Measurements from ENCODE around the gene UST. TPM values are rescaled to one million over a fixed set of nuclear protein-coding genes. Genes with fewer than 3 reads are reported as not detected.

UST gene
- total RNA-seq, 2 experiments from 2014 or later, result 1.4 to 4.1 TPM

DNA sequence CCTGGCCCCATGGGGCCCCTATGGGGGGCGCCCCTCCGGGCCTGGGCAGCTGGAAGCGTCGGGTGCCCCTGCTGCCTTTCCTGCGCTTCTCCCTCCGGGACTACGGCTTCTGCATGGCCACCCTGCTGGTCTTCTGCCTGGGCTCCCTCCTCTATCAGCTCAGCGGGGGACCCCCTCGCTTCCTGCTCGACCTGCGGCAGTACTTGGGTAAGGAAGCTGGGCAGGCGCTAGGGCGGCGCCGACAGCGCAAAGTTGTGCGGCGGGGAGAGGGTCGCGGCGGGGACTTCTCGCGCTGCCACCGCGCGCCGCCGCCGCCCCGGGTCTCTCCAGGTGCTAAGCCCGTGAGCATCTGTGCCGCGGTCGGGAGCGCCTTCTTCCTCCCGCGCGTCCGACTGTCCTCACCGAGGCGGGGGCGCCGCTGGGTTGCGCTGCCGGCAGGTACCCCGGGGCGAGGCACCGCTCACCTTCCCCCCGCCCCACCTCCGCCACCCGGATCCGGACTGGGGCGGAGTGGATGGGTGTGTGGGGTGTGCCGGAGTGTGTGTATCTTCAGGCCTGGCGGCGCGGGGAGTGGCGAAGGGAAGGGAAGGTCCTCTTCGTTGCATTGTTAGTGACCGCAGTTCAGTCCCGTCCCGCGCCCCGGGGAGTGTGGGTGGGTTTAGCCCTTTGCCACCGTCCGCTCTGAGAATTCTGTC lies 788 bp downstream of the UST start:
- TF ChIP-seq EZH2phosphoT487 (IDR thresholded peaks at IDR 0.05; ENCODE audit: borderline replicate concordance, low read depth, low read length), result no peak
- TF ChIP-seq, protein P1, sequence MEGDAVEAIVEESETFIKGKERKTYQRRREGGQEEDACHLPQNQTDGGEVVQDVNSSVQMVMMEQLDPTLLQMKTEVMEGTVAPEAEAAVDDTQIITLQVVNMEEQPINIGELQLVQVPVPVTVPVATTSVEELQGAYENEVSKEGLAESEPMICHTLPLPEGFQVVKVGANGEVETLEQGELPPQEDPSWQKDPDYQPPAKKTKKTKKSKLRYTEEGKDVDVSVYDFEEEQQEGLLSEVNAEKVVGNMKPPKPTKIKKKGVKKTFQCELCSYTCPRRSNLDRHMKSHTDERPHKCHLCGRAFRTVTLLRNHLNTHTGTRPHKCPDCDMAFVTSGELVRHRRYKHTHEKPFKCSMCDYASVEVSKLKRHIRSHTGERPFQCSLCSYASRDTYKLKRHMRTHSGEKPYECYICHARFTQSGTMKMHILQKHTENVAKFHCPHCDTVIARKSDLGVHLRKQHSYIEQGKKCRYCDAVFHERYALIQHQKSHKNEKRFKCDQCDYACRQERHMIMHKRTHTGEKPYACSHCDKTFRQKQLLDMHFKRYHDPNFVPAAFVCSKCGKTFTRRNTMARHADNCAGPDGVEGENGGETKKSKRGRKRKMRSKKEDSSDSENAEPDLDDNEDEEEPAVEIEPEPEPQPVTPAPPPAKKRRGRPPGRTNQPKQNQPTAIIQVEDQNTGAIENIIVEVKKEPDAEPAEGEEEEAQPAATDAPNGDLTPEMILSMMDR (conservative IDR thresholded peaks at IDR 0.05; ENCODE audit: low read length), result peak; percentile 56
- Histone ChIP-seq H3K4me3 (ENCODE audit: low read depth, low read length, poor library complexity, severe bottlenecking) (peak overlapping the region; percentile 84), H3K4me2 (ENCODE audit: low read length) (peak overlapping the region; percentile 77), H2AFZ (ENCODE audit: low read length) (peak overlapping the region; percentile 78), H3K4me1 (ENCODE audit: insufficient read depth, low read length, poor library complexity, severe bottlenecking) (peaks cover 14% of the 10 kb centered on the region), H3K36me3 (ENCODE audit: insufficient read depth, low read length) (no peaks in the 10 kb centered on the region), H3K9me3 (ENCODE audit: low read length) (no peaks in the 10 kb centered on the region), H4K20me1 (ENCODE audit: insufficient read depth, low read length) (no peaks in the 10 kb centered on the region), H3K79me2 (ENCODE audit: insufficient read depth, low read depth, low read length) (no peaks in the 10 kb centered on the region), H3K27ac (ENCODE audit: low read depth, low read length, poor library complexity, severe bottlenecking) (no peak overlapping the region), H3K9me2 (ENCODE audit: insufficient read depth, low read length) (no peaks in the 10 kb centered on the region)
- POLR2A ChIA-PET, result no interaction called here
- intact Hi-C loops (cut with micrococcal nuclease; ENCODE audit: unreplicated experiment), result loop anchor here (1.0 to 2.0 kb wide), 2 partner anchors 225 to 279 kb away; no protein-coding TSS in a partner anchor
- no TSS peak for BruUV-seq (replicated peaks)
- peak; percentile 65 for DNase-seq (ENCODE audit: low spot score)
- CTCF ChIA-PET (ENCODE audit: unreplicated experiment), result interaction anchor here (0.7 kb wide), 1 partner anchor 11 kb away, joined by 3 read pairs; no protein-coding TSS in a partner anchor

DNA sequence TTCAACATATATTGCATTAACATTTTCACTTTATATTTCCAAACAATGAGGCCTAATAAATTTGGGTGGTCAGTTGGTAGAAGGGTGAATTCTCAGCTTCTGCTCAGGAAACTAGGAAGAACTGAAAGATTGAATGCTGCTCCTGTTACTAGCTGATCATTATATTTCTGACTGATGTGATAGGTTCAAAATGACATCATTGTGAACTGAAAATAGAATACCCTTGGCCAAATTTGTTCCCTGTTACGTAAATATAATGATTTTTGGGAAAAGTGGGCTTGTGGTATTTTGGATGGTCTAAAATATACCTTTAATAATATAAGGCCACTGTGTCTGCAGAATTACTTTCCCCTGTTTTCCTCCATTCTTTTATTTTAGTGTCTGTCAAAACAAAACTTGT lies 2.8 kb downstream of the UST start:
- no TSS peak for BruUV-seq (replicated peaks)
- H3K9me2 ChIP-seq (ENCODE audit: insufficient read depth, low read length), result no peaks in the 10 kb centered on the region
- no peak overlapping the region for H3K4me2 ChIP-seq (ENCODE audit: low read length)
- no peak overlapping the region for H3K27ac ChIP-seq (ENCODE audit: low read depth, low read length, poor library complexity, severe bottlenecking)
- H4K20me1 ChIP-seq (ENCODE audit: insufficient read depth, low read length), result no peaks in the 10 kb centered on the region
- no peaks in the 10 kb centered on the region for H3K36me3 ChIP-seq (ENCODE audit: insufficient read depth, low read length)
- H3K9me3 ChIP-seq (ENCODE audit: low read length), result no peaks in the 10 kb centered on the region
- no peaks in the 10 kb centered on the region for H3K79me2 ChIP-seq (ENCODE audit: insufficient read depth, low read depth, low read length)
- intact Hi-C loops (cut with micrococcal nuclease; ENCODE audit: unreplicated experiment), result no loop called here
- TF ChIP-seq, protein P1 (conservative IDR thresholded peaks at IDR 0.05; ENCODE audit: low read length), result no peak
- TF ChIP-seq EZH2phosphoT487 (IDR thresholded peaks at IDR 0.05; ENCODE audit: borderline replicate concordance, low read depth, low read length), result no peak
- H3K4me1 ChIP-seq (ENCODE audit: insufficient read depth, low read length, poor library complexity, severe bottlenecking), result peaks cover 14% of the 10 kb centered on the region
- H2AFZ ChIP-seq (ENCODE audit: low read length), result no peak overlapping the region
- no peak for DNase-seq (ENCODE audit: low spot score)
- H3K4me3 ChIP-seq (ENCODE audit: low read depth, low read length, poor library complexity, severe bottlenecking), result no peak overlapping the region
- CTCF ChIA-PET (ENCODE audit: unreplicated experiment), result no interaction called here
- POLR2A ChIA-PET, result interaction anchor here (0.8 kb wide), 1 partner anchor 29 kb away, joined by 3 read pairs; no protein-coding TSS in a partner anchor

Measured in OCI-LY7 (cell line).